GM23248 (cell line): ENCODE data around the gene CTAGE1. TPM values are rescaled to one million over a fixed set of nuclear protein-coding genes. Genes with fewer than 3 reads are reported as not detected.

Experiments
- DNase-seq: peaks from one replicate; pipeline ENCODE4 v3.0.0-alpha.2; 2015
- H2AFZ ChIP-seq: fragments of 200-600 bp; sonication (generic); 2 replicates; pipeline ENCODE4 v1.6.1; 2016; ENCODE audit warnings: antibody characterized with exemption
- H3F3A ChIP-seq: fragments of 200-600 bp; sonication (generic); 2 replicates; pipeline ENCODE4 v1.6.1; 2016; ENCODE audit warnings: mild to moderate bottlenecking, antibody characterized with exemption, mixed run types; ENCODE audit not compliant: insufficient read depth
- H3K27ac ChIP-seq: fragments of 200-600 bp; sonication (generic); 2 replicates; pipeline ENCODE4 v1.5.1; 2016; ENCODE audit warnings: mild to moderate bottlenecking
- H3K27me3 ChIP-seq: fragments of 200-600 bp; sonication (generic); replicated peaks from 2 replicates; pipeline ENCODE4 v1.6.1; 2016; ENCODE audit warnings: mild to moderate bottlenecking; ENCODE audit not compliant: insufficient read depth
- H3K36me3 ChIP-seq: fragments of 200-600 bp; sonication (generic); 2 replicates; pipeline ENCODE4 v1.6.1; 2016; ENCODE audit warnings: low read depth, mild to moderate bottlenecking
- H3K4me1 ChIP-seq: fragments of 200-600 bp; sonication (generic); 2 replicates; pipeline ENCODE4 v1.6.1; 2016; ENCODE audit warnings: mild to moderate bottlenecking; ENCODE audit not compliant: insufficient read depth
- H3K4me2 ChIP-seq: fragments of 200-600 bp; sonication (generic); one replicate; pipeline ENCODE4 v1.6.1; 2016; ENCODE audit warnings: mild to moderate bottlenecking; ENCODE audit not compliant: unreplicated experiment
- H3K4me3 ChIP-seq: fragments of 200-600 bp; sonication (generic); 2 replicates; pipeline ENCODE4 v1.5.1; 2016; ENCODE audit warnings: mild to moderate bottlenecking
- H3K79me2 ChIP-seq: fragments of 200-600 bp; sonication (generic); 2 replicates; pipeline ENCODE4 v1.6.1; 2016; ENCODE audit warnings: mild to moderate bottlenecking; ENCODE audit not compliant: insufficient read depth
- H3K9ac ChIP-seq: fragments of 200-600 bp; sonication (generic); 2 replicates; pipeline ENCODE4 v1.6.1; 2016; ENCODE audit warnings: mild to moderate bottlenecking
- H3K9me2 ChIP-seq: fragments of 200-600 bp; sonication (generic); 2 replicates; pipeline ENCODE4 v1.6.1; 2016; ENCODE audit warnings: mixed run types, mild to moderate bottlenecking, moderate library complexity; ENCODE audit not compliant: insufficient read depth
- H3K9me3 ChIP-seq: fragments of 200-600 bp; sonication (generic); one replicate; pipeline ENCODE4 v1.6.1; 2017; ENCODE audit warnings: low read depth
- H4K20me1 ChIP-seq: fragments of 200-600 bp; sonication (generic); 2 replicates; pipeline ENCODE4 v1.6.0; 2016; ENCODE audit not compliant: insufficient read depth
- EZH2 ChIP-seq: fragments of 200-600 bp; sonication (generic); IDR thresholded peaks from 2 replicates; pipeline ENCODE4 v1.6.1; 2018; ENCODE audit warnings: antibody characterized with exemption, mild to moderate bottlenecking; ENCODE audit not compliant: insufficient read depth, poor library complexity, severe bottlenecking
- EZH2phosphoT487 ChIP-seq: fragments of 200-600 bp; sonication (generic); IDR thresholded peaks from 2 replicates; pipeline ENCODE4 v1.6.1; 2018; ENCODE audit warnings: antibody characterized with exemption, moderate library complexity, mild to moderate bottlenecking, low read depth; ENCODE audit not compliant: insufficient read depth
- WGBS, 2 experiments: methylation state at CpG; one replicate each; pipeline ENCODE4 v1.1.6; 2015 to 2017; ENCODE audit warnings: low lambda C conversion rate in 2 of 2, low coverage in 1 of 2; ENCODE audit errors: missing lambda C conversion rate in 2 of 2; 5-methylcytosine and 5-hydroxymethylcytosine counted together
- in situ Hi-C: fragments of 300-500 bp; cut with MboI; formaldehyde crosslinking; loops from 2 replicates; pipeline ENCODE4 v1.15.0; 2020
- polyA plus RNA-seq: library from polyadenylated mRNA; unstranded; fragments of >200 nt; fragmentation: Nextera tagmentation; extraction: Ambion mirVana; gene quantifications from 2 replicates; pipeline ENCODE4 v1.2.1, GENCODE V29; 2016
- total RNA-seq: library from RNA; depleted of rRNA; stranded (reverse); fragments of >200 nt; shearing (Covaris generic); gene quantifications from 2 replicates; pipeline ENCODE4 v1.2.3, GENCODE V29; 2014

CTAGE1 gene
- total and polyA plus RNA-seq, 2 experiments from 2014 or later: 0.06 to 0.11 TPM

GRCh38 chr18:22439447-22439846 is 21.7 kb upstream of the CTAGE1 start:
- no peaks in the 10 kb centered on the region for H3K36me3 ChIP-seq
- H4K20me1 ChIP-seq: no peaks in the 10 kb centered on the region
- TF ChIP-seq EZH2: no peak
- TF ChIP-seq EZH2phosphoT487: no peak
- peak; percentile 68 for DNase-seq
- H3K4me1 ChIP-seq: peaks cover 33% of the 10 kb centered on the region
- peak overlapping the region; percentile 32 for H3K27ac ChIP-seq
- H3K79me2 ChIP-seq: no peaks in the 10 kb centered on the region
- H3K9me3 ChIP-seq: no peaks in the 10 kb centered on the region
- H3K4me2 ChIP-seq: peak overlapping the region; percentile 30
- H3K27me3 ChIP-seq: no peaks in the 10 kb centered on the region
- no peak overlapping the region for H3K9ac ChIP-seq
- in situ Hi-C loops: no loop called here
- H3K9me2 ChIP-seq: no peaks in the 10 kb centered on the region
- H3F3A ChIP-seq: peaks cover 29% of the 10 kb centered on the region
- H3K4me3 ChIP-seq: no peak overlapping the region
- no peak overlapping the region for H2AFZ ChIP-seq

DNA sequence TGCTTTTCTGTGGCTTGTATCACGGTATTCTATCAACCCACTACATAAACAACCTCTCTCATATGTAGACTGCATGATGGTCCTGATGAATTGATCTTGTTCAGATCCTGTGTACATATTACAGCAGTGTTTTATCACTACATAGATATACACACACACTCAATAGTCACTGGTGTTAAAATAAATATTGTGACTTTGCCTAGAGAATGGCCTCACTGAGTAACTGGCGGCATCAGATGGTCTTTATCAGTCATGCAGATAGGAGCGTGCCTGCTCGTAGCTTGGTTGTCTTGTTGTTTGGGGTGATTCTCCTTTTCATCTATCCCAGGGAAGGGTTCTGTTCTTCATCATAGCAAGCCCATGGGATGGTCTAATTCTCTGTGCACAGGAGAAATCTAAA is 18.4 kb upstream of the CTAGE1 start:
- no peaks in the 10 kb centered on the region for H3K9me3 ChIP-seq
- DNase-seq: no peak
- no peaks in the 10 kb centered on the region for H4K20me1 ChIP-seq
- no peak overlapping the region for H3K4me2 ChIP-seq
- in situ Hi-C loops: no loop called here
- WGBS, 2 experiments: 97% methylated on average over 4 of the region's 4 CpGs
- no peak overlapping the region for H3K9ac ChIP-seq
- no peaks in the 10 kb centered on the region for H3K36me3 ChIP-seq
- H3K79me2 ChIP-seq: no peaks in the 10 kb centered on the region
- H3F3A ChIP-seq: peaks cover 38% of the 10 kb centered on the region
- no peaks in the 10 kb centered on the region for H3K27me3 ChIP-seq
- no peaks in the 10 kb centered on the region for H3K9me2 ChIP-seq
- H3K4me3 ChIP-seq: no peak overlapping the region
- peak overlapping the region; percentile 81; the same call in 1 of the 2 replicates for H3K27ac ChIP-seq
- TF ChIP-seq EZH2phosphoT487 (no peak), EZH2 (no peak)
- H2AFZ ChIP-seq: no peak overlapping the region
- peaks cover 52% of the 10 kb centered on the region for H3K4me1 ChIP-seq

- no peaks in the 10 kb centered on the region for H4K20me1 ChIP-seq
- H3F3A ChIP-seq: peaks cover 38% of the 10 kb centered on the region
- 19 to 23% methylated on average over 5 of the region's 5 CpGs for WGBS, 2 experiments
- peak; percentile 90 for DNase-seq
- no peaks in the 10 kb centered on the region for H3K9me3 ChIP-seq
- peak overlapping the region; percentile 43 for H2AFZ ChIP-seq
- H3K4me3 ChIP-seq: no peak overlapping the region
- H3K27ac ChIP-seq: peak overlapping the region; percentile 81
- H3K4me2 ChIP-seq: peak overlapping the region; percentile 70
- peaks cover 50% of the 10 kb centered on the region for H3K4me1 ChIP-seq
- H3K36me3 ChIP-seq: no peaks in the 10 kb centered on the region
- H3K27me3 ChIP-seq: no peaks in the 10 kb centered on the region
- no peaks in the 10 kb centered on the region for H3K79me2 ChIP-seq
- no peaks in the 10 kb centered on the region for H3K9me2 ChIP-seq
- no peak for TF ChIP-seq EZH2
- no peak for TF ChIP-seq EZH2phosphoT487
- in situ Hi-C loops: no loop called here
- peak overlapping the region; percentile 30 for H3K9ac ChIP-seq
Measured at GRCh38 chr18:22434973-22435608, 17.4 kb upstream of the CTAGE1 start.

GRCh38 chr18:22433956-22434355 is 16.2 kb upstream of the CTAGE1 start:
- Histone ChIP-seq H3K36me3 (no peaks in the 10 kb centered on the region), H3K27me3 (no peaks in the 10 kb centered on the region), H3K79me2 (no peaks in the 10 kb centered on the region), H3K27ac (peak overlapping the region; percentile 81), H3K4me2 (peak overlapping the region; percentile 7), H4K20me1 (no peaks in the 10 kb centered on the region), H3F3A (peaks cover 28% of the 10 kb centered on the region), H3K9ac (no peak overlapping the region), H3K4me3 (no peak overlapping the region), H3K4me1 (peaks cover 39% of the 10 kb centered on the region), H3K9me2 (no peaks in the 10 kb centered on the region), H2AFZ (no peak overlapping the region), H3K9me3 (no peaks in the 10 kb centered on the region)
- peak; percentile 37 for DNase-seq
- TF ChIP-seq EZH2 (no peak), EZH2phosphoT487 (no peak)
- in situ Hi-C loops: no loop called here
- 49 to 53% methylated on average over 7 of the region's 7 CpGs for WGBS, 2 experiments
